H4 (cell line): ENCODE data around the gene ZBTB46. TPM values are rescaled to one million over a fixed set of nuclear protein-coding genes. Genes with fewer than 3 reads are reported as not detected.

Source experiments
- DNase-seq: peaks from one replicate; pipeline ENCODE4 v3.0.0-alpha.2; 2015; ENCODE audit warnings: low spot score
- total RNA-seq: library from RNA; depleted of rRNA; stranded (reverse); fragments of >200 nt; shearing (Covaris generic); gene quantifications from 2 replicates; pipeline ENCODE4 v1.2.3, GENCODE V29; 2014; rRNA removed

The ZBTB46 gene
- total RNA-seq, 1 experiment from 2014 or later: 0.68 TPM

- no peak for DNase-seq
These were observed 134.8 kb downstream of the ZBTB46 start for GRCh38 chr20:63696306-63696627.

- DNase-seq: no peak
These were observed 135.4 kb downstream of the ZBTB46 start for GRCh38 chr20:63695424-63696305.

GRCh38 chr20:63694584-63695423, 136.3 kb downstream of the ZBTB46 start:
- no peak for DNase-seq

- DNase-seq: no peak
These were observed 137.1 kb downstream of the ZBTB46 start for GRCh38 chr20:63693733-63694583.

Other genes starting within 250 kb of the ZBTB46 start
- 5.5 and 6.0 TPM in 2 replicates for gene GMEB2, start 204.2 kb downstream of the ZBTB46 start, total RNA-seq
- gene STMN3, start 177.8 kb downstream of the ZBTB46 start, total RNA-seq: 9.4 and 18.9 TPM in 2 replicates
- 8.6 and 11.6 TPM in 2 replicates for gene RTEL1, start 173.0 kb downstream of the ZBTB46 start, total RNA-seq
- gene TNFRSF6B, start 134.6 kb downstream of the ZBTB46 start, total RNA-seq: 0.10 and 0.39 TPM in 2 replicates
- gene ARFRP1, start 123.3 kb downstream of the ZBTB46 start, total RNA-seq: 24.6 and 36.0 TPM in 2 replicates
- 5.4 and 9.4 TPM in 2 replicates for gene ZGPAT, start 123.2 kb downstream of the ZBTB46 start, total RNA-seq
- gene LIME1, start 94.6 kb downstream of the ZBTB46 start, total RNA-seq: 0.27 and 0.68 TPM in 2 replicates
- 12.9 and 18.8 TPM in 2 replicates for gene SLC2A4RG, start 91.5 kb downstream of the ZBTB46 start, total RNA-seq
- not detected in 2 replicates for gene ABHD16B, start 30.2 kb upstream of the ZBTB46 start, total RNA-seq
- 44.7 and 56.7 TPM in 2 replicates for gene TPD52L2, start 34.0 kb upstream of the ZBTB46 start, total RNA-seq
- gene DNAJC5, start 63.9 kb upstream of the ZBTB46 start, total RNA-seq: 16.1 and 21.0 TPM in 2 replicates
- gene UCKL1, start 125.2 kb upstream of the ZBTB46 start, total RNA-seq: 14.1 and 16.1 TPM in 2 replicates
- gene ZNF512B, start 138.7 kb upstream of the ZBTB46 start, total RNA-seq: 2.2 and 4.4 TPM in 2 replicates
- gene SAMD10, start 148.4 kb upstream of the ZBTB46 start, total RNA-seq: not detected in 2 replicates
- gene PRPF6, start 149.9 kb upstream of the ZBTB46 start, total RNA-seq: 35.9 and 36.5 TPM in 2 replicates
- gene C20orf204, start 204.9 kb upstream of the ZBTB46 start, total RNA-seq: 0.08 TPM in 1 of 2 replicates, not detected in the other
- 0.19 TPM in 1 of 2 replicates, not detected in the other for gene SOX18, start 218.4 kb upstream of the ZBTB46 start, total RNA-seq
- gene TCEA2, start 231.9 kb upstream of the ZBTB46 start, total RNA-seq: 40.6 and 41.7 TPM in 2 replicates
- gene RGS19, start 248.3 kb upstream of the ZBTB46 start, total RNA-seq: 18.5 and 19.8 TPM in 2 replicates
- 0.23 and 0.97 TPM in 2 replicates for gene OPRL1, start 248.8 kb upstream of the ZBTB46 start, total RNA-seq